ENCODE measurements around the gene EFCAB7. TPM values are rescaled to one million over a fixed set of nuclear protein-coding genes. Genes with fewer than 3 reads are reported as not detected.

EFCAB7 gene
- total and polyA plus RNA-seq, 2 donors: 4.4 to 30.4 TPM

GRCh38 chr1:63524201-63524600, 876 bp downstream of the EFCAB7 start:
- no peaks in the 10 kb centered on the region for H3K36me3 ChIP-seq (ENCODE audit: insufficient read depth)
- H3K27ac ChIP-seq (ENCODE audit: low read depth): no peak overlapping the region
- DNase-seq (ENCODE audit: extremely low spot score): no peak
- H3K4me3 ChIP-seq (ENCODE audit: low read depth, low read length): peak overlapping the region; percentile 52
- WGBS: 37% methylated on average over 3 of the region's 3 CpGs
- H3K4me1 ChIP-seq (ENCODE audit: insufficient read depth): no peaks in the 10 kb centered on the region

- no peak for DNase-seq (ENCODE audit: extremely low spot score)
- Histone ChIP-seq H3K4me3 (ENCODE audit: low read depth, low read length) (no peak overlapping the region), H3K27ac (ENCODE audit: low read depth) (no peak overlapping the region), H3K36me3 (ENCODE audit: insufficient read depth) (no peaks in the 10 kb centered on the region), H3K4me1 (ENCODE audit: insufficient read depth) (no peaks in the 10 kb centered on the region)
- 75% methylated on average over 1 of the region's 1 CpG for WGBS
Measured at GRCh38 chr1:63532727-63533126, 9.4 kb downstream of the EFCAB7 start.

GRCh38 chr1:63533931-63534330, 10.6 kb downstream of the EFCAB7 start:
- 91% methylated on average over 1 of the region's 1 CpG for WGBS
- H3K36me3 ChIP-seq (ENCODE audit: insufficient read depth): no peaks in the 10 kb centered on the region

GRCh38 chr1:63534406-63534805, 11.1 kb downstream of the EFCAB7 start:
- H3K4me1 ChIP-seq (ENCODE audit: insufficient read depth): no peaks in the 10 kb centered on the region
- no peak for DNase-seq (ENCODE audit: extremely low spot score)
- H3K4me3 ChIP-seq (ENCODE audit: low read depth, low read length): no peak overlapping the region
- no peaks in the 10 kb centered on the region for H3K36me3 ChIP-seq (ENCODE audit: insufficient read depth)
- H3K27ac ChIP-seq (ENCODE audit: low read depth): no peak overlapping the region

More at GRCh38 chr1:63533931-63534330, 10.6 kb downstream of the EFCAB7 start:
- Histone ChIP-seq H3K4me1 (ENCODE audit: insufficient read depth) (no peaks in the 10 kb centered on the region), H3K27ac (ENCODE audit: low read depth) (no peak overlapping the region), H3K4me3 (ENCODE audit: low read depth, low read length) (no peak overlapping the region)
- DNase-seq (ENCODE audit: extremely low spot score): no peak

GRCh38 chr1:63537006-63537405, 13.7 kb downstream of the EFCAB7 start:
- no peak for DNase-seq (ENCODE audit: extremely low spot score)
- Histone ChIP-seq H3K4me3 (ENCODE audit: low read depth, low read length) (no peak overlapping the region), H3K27ac (ENCODE audit: low read depth) (no peak overlapping the region), H3K36me3 (ENCODE audit: insufficient read depth) (peaks cover 2% of the 10 kb centered on the region), H3K4me1 (ENCODE audit: insufficient read depth) (no peaks in the 10 kb centered on the region)
- WGBS: 87% methylated on average over 2 of the region's 2 CpGs

DNA sequence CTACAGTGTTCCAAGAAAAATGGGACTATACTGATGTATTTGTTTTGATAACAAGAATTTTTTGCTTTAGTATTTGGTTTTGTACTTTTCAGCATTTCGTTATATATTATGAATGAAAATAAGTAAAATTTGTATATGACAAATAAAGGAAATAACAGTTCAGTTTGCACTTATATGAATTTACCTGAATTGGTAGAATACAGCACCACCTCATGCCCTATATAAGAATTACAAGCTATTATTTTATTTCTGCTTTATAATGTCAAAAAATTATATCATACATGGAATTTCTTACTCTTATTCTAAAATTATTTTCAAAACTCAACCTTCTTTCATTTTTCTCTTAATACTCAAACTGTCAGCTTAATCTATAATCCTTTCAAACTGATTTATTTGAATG, 14.6 kb downstream of the EFCAB7 start:
- no peak overlapping the region for H3K4me3 ChIP-seq (ENCODE audit: low read depth, low read length)
- no peaks in the 10 kb centered on the region for H3K4me1 ChIP-seq (ENCODE audit: insufficient read depth)
- 63% methylated on average over 1 of the region's 1 CpG for WGBS
- no peak overlapping the region for H3K27ac ChIP-seq (ENCODE audit: low read depth)
- peaks cover 2% of the 10 kb centered on the region for H3K36me3 ChIP-seq (ENCODE audit: insufficient read depth)
- no peak for DNase-seq (ENCODE audit: extremely low spot score)

DNA sequence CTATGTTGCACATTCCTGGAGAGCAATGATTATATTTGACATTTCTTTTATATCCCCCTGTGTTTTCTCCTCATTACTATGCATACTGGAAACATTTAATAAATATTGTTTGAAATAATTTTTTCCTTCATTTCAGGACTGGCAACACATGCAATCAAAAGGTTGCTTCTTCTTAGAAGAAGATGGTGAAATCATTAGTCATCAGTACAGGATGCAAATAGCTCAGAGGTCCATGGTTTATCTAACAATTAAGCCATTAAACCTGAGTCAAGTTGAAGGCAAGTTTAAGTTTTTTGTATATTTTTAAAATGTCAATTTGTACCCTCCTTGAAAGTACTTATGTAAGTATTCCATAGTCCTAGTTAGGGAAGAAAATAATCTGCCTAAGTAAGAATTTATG, 22.5 kb downstream of the EFCAB7 start:
- no peaks in the 10 kb centered on the region for H3K36me3 ChIP-seq (ENCODE audit: insufficient read depth)
- no peak overlapping the region for H3K27ac ChIP-seq (ENCODE audit: low read depth)
- no peaks in the 10 kb centered on the region for H3K4me1 ChIP-seq (ENCODE audit: insufficient read depth)
- no peak for DNase-seq (ENCODE audit: extremely low spot score)
- H3K4me3 ChIP-seq (ENCODE audit: low read depth, low read length): no peak overlapping the region

GRCh38 chr1:63547621-63548294, 24.4 kb downstream of the EFCAB7 start:
- 81% methylated on average over 2 of the region's 2 CpGs for WGBS
- DNase-seq (ENCODE audit: extremely low spot score): no peak
- Histone ChIP-seq H3K4me3 (ENCODE audit: low read depth, low read length) (no peak overlapping the region), H3K36me3 (ENCODE audit: insufficient read depth) (no peaks in the 10 kb centered on the region), H3K4me1 (ENCODE audit: insufficient read depth) (no peaks in the 10 kb centered on the region), H3K27ac (ENCODE audit: low read depth) (no peak overlapping the region)

- no peak overlapping the region for H3K27ac ChIP-seq (ENCODE audit: low read depth)
- H3K36me3 ChIP-seq (ENCODE audit: insufficient read depth): no peaks in the 10 kb centered on the region
- no peak for DNase-seq (ENCODE audit: extremely low spot score)
- WGBS: 86% methylated on average over 2 of the region's 2 CpGs
- no peak overlapping the region for H3K4me3 ChIP-seq (ENCODE audit: low read depth, low read length)
- no peaks in the 10 kb centered on the region for H3K4me1 ChIP-seq (ENCODE audit: insufficient read depth)
Measured at GRCh38 chr1:63548303-63548702, 25.0 kb downstream of the EFCAB7 start.

GRCh38 chr1:63548877-63549276, 25.6 kb downstream of the EFCAB7 start:
- no peak for DNase-seq (ENCODE audit: extremely low spot score)
- Histone ChIP-seq H3K4me3 (ENCODE audit: low read depth, low read length) (no peak overlapping the region), H3K36me3 (ENCODE audit: insufficient read depth) (no peaks in the 10 kb centered on the region), H3K4me1 (ENCODE audit: insufficient read depth) (no peaks in the 10 kb centered on the region), H3K27ac (ENCODE audit: low read depth) (no peak overlapping the region)
- 96% methylated on average over 13 of the region's 13 CpGs for WGBS

DNA sequence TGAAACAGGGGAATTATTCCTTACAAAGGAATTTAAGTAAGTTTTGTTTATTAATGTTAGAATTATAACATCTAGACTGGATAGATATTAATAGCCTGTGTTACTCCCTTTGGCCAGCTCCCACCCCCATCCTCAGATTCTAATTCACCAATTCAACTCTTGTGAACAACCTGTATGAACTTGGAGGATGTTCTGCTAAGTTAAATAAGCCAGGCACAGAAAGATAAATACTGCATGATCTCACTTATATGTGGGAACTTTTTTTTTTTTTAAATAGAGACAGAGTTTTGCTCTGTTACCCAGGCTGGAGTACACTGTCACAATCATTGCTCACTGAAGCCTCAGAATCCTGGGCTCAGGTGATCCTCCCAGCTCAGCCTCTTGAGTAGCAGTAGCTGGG, 32.2 kb downstream of the EFCAB7 start:
- H3K36me3 ChIP-seq (ENCODE audit: insufficient read depth): no peaks in the 10 kb centered on the region
- H3K4me1 ChIP-seq (ENCODE audit: insufficient read depth): no peaks in the 10 kb centered on the region
- DNase-seq (ENCODE audit: extremely low spot score): no peak
- H3K4me3 ChIP-seq (ENCODE audit: low read depth, low read length): no peak overlapping the region
- H3K27ac ChIP-seq (ENCODE audit: low read depth): no peak overlapping the region

- Histone ChIP-seq H3K4me3 (ENCODE audit: low read depth, low read length) (no peak overlapping the region), H3K4me1 (ENCODE audit: insufficient read depth) (no peaks in the 10 kb centered on the region), H3K27ac (ENCODE audit: low read depth) (no peak overlapping the region), H3K36me3 (ENCODE audit: insufficient read depth) (no peaks in the 10 kb centered on the region)
- DNase-seq (ENCODE audit: extremely low spot score): no peak
- 72% methylated on average over 6 of the region's 6 CpGs for WGBS
Measured at GRCh38 chr1:63557365-63557987, 34.2 kb downstream of the EFCAB7 start.

DNA sequence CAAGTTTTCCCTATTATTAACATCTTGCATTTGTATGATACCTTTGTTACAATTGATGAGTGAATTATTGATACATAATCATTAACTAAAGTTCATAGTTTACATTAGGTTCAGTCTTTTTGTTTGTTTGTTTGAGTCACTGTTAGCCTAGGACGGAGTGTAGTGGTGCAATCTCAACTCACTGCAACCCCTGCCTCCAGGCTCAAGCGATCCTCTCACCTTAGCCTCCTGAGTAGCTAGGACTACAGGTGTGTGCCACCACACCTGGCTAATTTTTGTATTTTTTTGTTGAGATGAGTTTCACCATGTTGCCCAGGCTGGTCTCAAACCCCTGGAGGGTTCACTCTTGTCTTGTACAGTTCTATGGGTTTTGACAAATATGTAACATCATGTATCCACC, 36.0 kb downstream of the EFCAB7 start:
- Histone ChIP-seq H3K4me3 (ENCODE audit: low read depth, low read length) (no peak overlapping the region), H3K4me1 (ENCODE audit: insufficient read depth) (no peaks in the 10 kb centered on the region), H3K36me3 (ENCODE audit: insufficient read depth) (no peaks in the 10 kb centered on the region), H3K27ac (ENCODE audit: low read depth) (no peak overlapping the region)
- no peak for DNase-seq (ENCODE audit: extremely low spot score)
- WGBS: 95% methylated on average over 2 of the region's 2 CpGs

DNA sequence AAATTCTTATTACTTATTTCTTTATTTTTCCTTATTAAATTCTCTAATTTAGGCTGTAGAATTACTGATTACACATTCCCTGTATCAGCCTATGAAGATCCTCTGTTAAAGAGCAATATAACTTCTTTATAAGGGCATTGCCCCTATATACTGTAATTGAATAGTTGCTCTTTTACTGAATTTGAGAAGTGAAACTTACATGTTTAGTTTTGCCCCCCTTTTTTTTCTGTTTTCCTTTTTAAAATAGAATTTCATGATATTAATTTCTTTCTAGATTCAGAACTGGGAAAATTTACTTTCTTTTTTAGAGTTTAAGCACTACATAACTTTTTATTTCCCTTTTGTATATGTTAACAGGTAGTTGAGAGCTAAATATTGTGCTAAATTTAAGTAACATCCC, 40.4 kb downstream of the EFCAB7 start:
- Histone ChIP-seq H3K27ac (ENCODE audit: low read depth) (no peak overlapping the region), H3K4me1 (ENCODE audit: insufficient read depth) (no peaks in the 10 kb centered on the region), H3K36me3 (ENCODE audit: insufficient read depth) (peaks cover 2% of the 10 kb centered on the region), H3K4me3 (ENCODE audit: low read depth, low read length) (no peak overlapping the region)
- DNase-seq (ENCODE audit: extremely low spot score): no peak

GRCh38 chr1:63569068-63569467, 45.7 kb downstream of the EFCAB7 start:
- Histone ChIP-seq H3K36me3 (ENCODE audit: insufficient read depth) (peaks cover 2% of the 10 kb centered on the region), H3K4me3 (ENCODE audit: low read depth, low read length) (no peak overlapping the region), H3K4me1 (ENCODE audit: insufficient read depth) (no peaks in the 10 kb centered on the region), H3K27ac (ENCODE audit: low read depth) (no peak overlapping the region)
- 91% methylated on average over 4 of the region's 4 CpGs for WGBS
- no peak for DNase-seq (ENCODE audit: extremely low spot score)
